Smooth muscle cell (in vitro differentiated cells): ENCODE data around the gene CNTNAP2. TPM values are rescaled to one million over a fixed set of nuclear protein-coding genes. Genes with fewer than 3 reads are reported as not detected.

Experiments
- DNase-seq: peaks from one replicate; lab custom pipeline; 2025; ENCODE audit not compliant: unreplicated experiment; lab: John Stamatoyannopoulos, UW
- H2AFZ ChIP-seq: fragments of 200-600 bp; sonication (generic); 2 replicates; pipeline ENCODE4 v1.6.0; 2016; ENCODE audit warnings: antibody characterized with exemption, low read depth, mild to moderate bottlenecking
- H3F3A ChIP-seq: fragments of 200-600 bp; sonication (generic); 2 replicates; pipeline ENCODE4 v1.6.0; 2017; ENCODE audit warnings: antibody characterized with exemption, low read depth
- H3K27ac ChIP-seq: fragments of 200-600 bp; sonication (generic); 2 replicates; pipeline ENCODE4 v1.5.1; 2016; ENCODE audit warnings: low read depth, mild to moderate bottlenecking
- H3K27me3 ChIP-seq: fragments of 200-600 bp; sonication (generic); 2 replicates; pipeline ENCODE4 v1.6.1; 2016; ENCODE audit warnings: low read depth, mild to moderate bottlenecking
- H3K36me3 ChIP-seq: fragments of 200-600 bp; sonication (generic); 2 replicates; pipeline ENCODE4 v1.5.1; 2016; ENCODE audit warnings: low read depth
- H3K4me1 ChIP-seq: fragments of 200-600 bp; sonication (generic); 2 replicates; pipeline ENCODE4 v1.5.1; 2016; ENCODE audit warnings: low read depth
- H3K4me2 ChIP-seq: fragments of 200-600 bp; sonication (generic); 2 replicates; pipeline ENCODE4 v1.6.0; 2016; ENCODE audit warnings: mild to moderate bottlenecking
- H3K4me3 ChIP-seq: fragments of 200-600 bp; sonication (generic); 2 replicates; pipeline ENCODE4 v1.5.1; 2016; ENCODE audit warnings: mild to moderate bottlenecking
- H3K79me2 ChIP-seq: fragments of 200-600 bp; sonication (generic); 2 replicates; pipeline ENCODE4 v1.6.0; 2016; ENCODE audit warnings: low read depth, mild to moderate bottlenecking
- H3K9ac ChIP-seq: fragments of 200-600 bp; sonication (generic); 2 replicates; pipeline ENCODE4 v1.6.0; 2016; ENCODE audit warnings: low read depth
- H3K9me3 ChIP-seq: fragments of 200-600 bp; sonication (generic); replicated peaks from 2 replicates; pipeline ENCODE4 v1.5.1; 2016; ENCODE audit warnings: low read depth
- H4K20me1 ChIP-seq: fragments of 200-600 bp; sonication (generic); 2 replicates; pipeline ENCODE4 v1.6.0; 2016; ENCODE audit warnings: low read depth
- CTCF ChIP-seq: fragments of 200-600 bp; sonication (generic); IDR thresholded peaks from 2 replicates; pipeline ENCODE4 v1.5.1; 2017; ENCODE audit warnings: borderline replicate concordance, mild to moderate bottlenecking, antibody characterized with exemption; ENCODE audit not compliant: insufficient read depth, poor library complexity, severe bottlenecking
- WGBS: methylation state at CpG from one replicate; pipeline ENCODE4 v1.1.7; 2016; ENCODE audit warnings: low lambda C conversion rate; 5-methylcytosine and 5-hydroxymethylcytosine counted together
- polyA plus RNA-seq: library from polyadenylated mRNA; unstranded; fragments of >200 nt; fragmentation: Nextera tagmentation; extraction: Ambion mirVana; gene quantifications from 2 replicates; pipeline ENCODE4 v1.2.1, GENCODE V29; 2016
- total RNA-seq: library from RNA; depleted of rRNA; stranded (reverse); fragments of >200 nt; gene quantifications from 2 replicates; pipeline ENCODE4 v1.2.3, GENCODE V29; 2014

CNTNAP2 gene
- total and polyA plus RNA-seq, 2 experiments from 2014 or later = 1.7 to 9.0 TPM

- H3K4me2 ChIP-seq = no peak overlapping the region
- H3K36me3 ChIP-seq = no peaks in the 10 kb centered on the region
- 84% methylated on average over 8 of the region's 8 CpGs for WGBS
- H3K79me2 ChIP-seq = no peaks in the 10 kb centered on the region
- no peak overlapping the region for H3K9ac ChIP-seq
- no peaks in the 10 kb centered on the region for H3K9me3 ChIP-seq
- H3K27me3 ChIP-seq = peaks cover 3% of the 10 kb centered on the region
- no peaks in the 10 kb centered on the region for H3K4me1 ChIP-seq
- DNase-seq = no peak
- H3F3A ChIP-seq = no peaks in the 10 kb centered on the region
- no peak overlapping the region for H3K27ac ChIP-seq
- H2AFZ ChIP-seq = no peak overlapping the region
- H4K20me1 ChIP-seq = no peaks in the 10 kb centered on the region
- no peak for TF ChIP-seq CTCF
- no peak overlapping the region for H3K4me3 ChIP-seq
Measured at GRCh38 chr7:148174376-148174775, 2057.8 kb downstream of the CNTNAP2 start.

GRCh38 chr7:148175512-148175911 is 2058.9 kb downstream of the CNTNAP2 start:
- peaks cover 3% of the 10 kb centered on the region for H3K27me3 ChIP-seq
- H3K4me3 ChIP-seq = no peak overlapping the region
- no peak for DNase-seq
- no peaks in the 10 kb centered on the region for H3F3A ChIP-seq
- TF ChIP-seq CTCF = no peak
- H3K27ac ChIP-seq = no peak overlapping the region
- no peak overlapping the region for H3K4me2 ChIP-seq
- 96% methylated on average over 2 of the region's 2 CpGs for whole genome bisulfite sequencing
- H3K9ac ChIP-seq = no peak overlapping the region
- no peak overlapping the region for H2AFZ ChIP-seq
- no peaks in the 10 kb centered on the region for H4K20me1 ChIP-seq
- H3K36me3 ChIP-seq = no peaks in the 10 kb centered on the region
- H3K9me3 ChIP-seq = no peaks in the 10 kb centered on the region
- no peaks in the 10 kb centered on the region for H3K79me2 ChIP-seq
- no peaks in the 10 kb centered on the region for H3K4me1 ChIP-seq

- no peak for TF ChIP-seq CTCF
- H3K4me3 ChIP-seq = no peak overlapping the region
- no peaks in the 10 kb centered on the region for H3F3A ChIP-seq
Measured at GRCh38 chr7:148177972-148178371, 2061.4 kb downstream of the CNTNAP2 start.

GRCh38 chr7:148180075-148180474 is 2063.5 kb downstream of the CNTNAP2 start:
- no peak for TF ChIP-seq CTCF
- Histone ChIP-seq H3K36me3 (no peaks in the 10 kb centered on the region), H3K27me3 (peaks cover 3% of the 10 kb centered on the region), H4K20me1 (no peaks in the 10 kb centered on the region), H3K79me2 (no peaks in the 10 kb centered on the region), H3F3A (no peaks in the 10 kb centered on the region), H3K27ac (no peak overlapping the region), H3K4me1 (peaks cover 8% of the 10 kb centered on the region), H3K4me2 (no peak overlapping the region), H2AFZ (no peak overlapping the region), H3K9ac (no peak overlapping the region), H3K4me3 (no peak overlapping the region), H3K9me3 (no peaks in the 10 kb centered on the region)
- DNase-seq = no peak

More at GRCh38 chr7:148177972-148178371, 2061.4 kb downstream of the CNTNAP2 start:
- H3K27me3 ChIP-seq = peaks cover 3% of the 10 kb centered on the region
- H3K27ac ChIP-seq = no peak overlapping the region
- H3K9me3 ChIP-seq = no peaks in the 10 kb centered on the region
- no peak overlapping the region for H3K4me2 ChIP-seq
- no peak for DNase-seq
- no peaks in the 10 kb centered on the region for H4K20me1 ChIP-seq
- H3K9ac ChIP-seq = no peak overlapping the region
- H3K79me2 ChIP-seq = no peaks in the 10 kb centered on the region
- H2AFZ ChIP-seq = no peak overlapping the region
- no peaks in the 10 kb centered on the region for H3K4me1 ChIP-seq
- H3K36me3 ChIP-seq = no peaks in the 10 kb centered on the region
